HG03175 (cell line): ENCODE results near the gene VSTM5.
"Not testable (repeated sequence)": the region's sequence is repeated elsewhere in the genome, so short reads cannot be mapped to it uniquely, and the experiment has no call there.

ENCODE experiments used
- ATAC-seq: cut with Tn5 transposase; IDR thresholded peaks from one replicate; pipeline ENCODE4 v1.9.1; 2021; ENCODE audit warnings: mild to moderate bottlenecking, moderate library complexity; ENCODE audit not compliant: unreplicated experiment

The VSTM5 gene

GRCh38 chr11:93801366-93801765 is 49.1 kb downstream of the VSTM5 start:
- no peak for ATAC-seq

GRCh38 chr11:93796441-93797231 is 53.8 kb downstream of the VSTM5 start:
- ATAC-seq = no peak

- no peak for ATAC-seq
These were observed 58.9 kb downstream of the VSTM5 start for GRCh38 chr11:93791493-93791892.

GRCh38 chr11:93784935-93785360 is 65.5 kb downstream of the VSTM5 start:
- peak; percentile 44 for ATAC-seq

- ATAC-seq = peak; percentile 96
These were observed 66.1 kb downstream of the VSTM5 start, which contains the start of gene MED17 for GRCh38 chr11:93784145-93784934. MED17 (plus strand) TSS chr11:93784282; CDS start chr11:93784514, 232 bp downstream.

GRCh38 chr11:93783765-93784144 is 66.7 kb downstream of the VSTM5 start:
- peak; percentile 43 for ATAC-seq

GRCh38 chr11:93783362-93783761 is 67.1 kb downstream of the VSTM5 start:
- ATAC-seq = no peak

- no peak for ATAC-seq
These were observed 75.1 kb downstream of the VSTM5 start for GRCh38 chr11:93775289-93775688.

- ATAC-seq = not testable (repeated sequence)
These were observed 75.9 kb downstream of the VSTM5 start for GRCh38 chr11:93774560-93774959.

- ATAC-seq = no peak
These were observed 76.7 kb downstream of the VSTM5 start for GRCh38 chr11:93773601-93774200.

- no peak for ATAC-seq
These were observed 77.4 kb downstream of the VSTM5 start for GRCh38 chr11:93773045-93773477.

- ATAC-seq = no peak
These were observed 78.3 kb downstream of the VSTM5 start for GRCh38 chr11:93772123-93772522.

GRCh38 chr11:93770160-93770559 is 80.3 kb downstream of the VSTM5 start:
- ATAC-seq = no peak
